Hepatocyte (in vitro differentiated cells): ENCODE data around the gene LYRM4. TPM values are rescaled to one million over a fixed set of nuclear protein-coding genes. Genes with fewer than 3 reads are reported as not detected.

Source experiments
- DNase-seq: peaks from one replicate; pipeline ENCODE4 v3.0.0-alpha.2; 2016; ENCODE audit warnings: low spot score
- H2AFZ ChIP-seq: fragments of 200-600 bp; sonication (generic); 2 replicates; pipeline ENCODE4 v1.6.0; 2016; ENCODE audit warnings: antibody characterized with exemption, mild to moderate bottlenecking
- H3K27ac ChIP-seq: fragments of 200-600 bp; sonication (generic); 2 replicates; pipeline ENCODE4 v1.5.1; 2016; ENCODE audit warnings: mild to moderate bottlenecking
- H3K27me3 ChIP-seq: fragments of 200-600 bp; sonication (generic); 2 replicates; pipeline ENCODE4 v1.6.1; 2016
- H3K36me3 ChIP-seq: fragments of 200-600 bp; sonication (generic); replicated peaks from 2 replicates; pipeline ENCODE4 v1.5.1; 2016; ENCODE audit warnings: low read depth; ENCODE audit not compliant: insufficient read depth
- H3K4me1 ChIP-seq: fragments of 200-600 bp; sonication (generic); 2 replicates; pipeline ENCODE4 v1.5.1; 2016; ENCODE audit warnings: mild to moderate bottlenecking, moderate library complexity; ENCODE audit not compliant: insufficient read depth
- H3K4me2 ChIP-seq: fragments of 200-600 bp; sonication (generic); 2 replicates; pipeline ENCODE4 v1.6.0; 2016
- H3K4me3 ChIP-seq: fragments of 200-600 bp; sonication (generic); 2 replicates; pipeline ENCODE4 v1.5.1; 2016; ENCODE audit warnings: mild to moderate bottlenecking
- H3K79me2 ChIP-seq: fragments of 200-600 bp; sonication (generic); 2 replicates; pipeline ENCODE4 v1.6.0; 2017; ENCODE audit warnings: mild to moderate bottlenecking
- H3K9me2 ChIP-seq: fragments of 200-600 bp; sonication (generic); replicated peaks from 2 replicates; pipeline ENCODE4 v1.6.0; 2017; ENCODE audit warnings: mild to moderate bottlenecking; ENCODE audit not compliant: insufficient read depth
- H3K9me3 ChIP-seq: fragments of 200-600 bp; sonication (generic); 2 replicates; pipeline ENCODE4 v1.5.1; 2016; ENCODE audit warnings: low read depth, mild to moderate bottlenecking
- H4K20me1 ChIP-seq: fragments of 200-600 bp; sonication (generic); 2 replicates; pipeline ENCODE4 v1.6.0; 2016; ENCODE audit warnings: mild to moderate bottlenecking; ENCODE audit not compliant: insufficient read depth, poor library complexity, severe bottlenecking
- EZH2 ChIP-seq: fragments of 200-600 bp; sonication (generic); IDR thresholded peaks from 2 replicates; pipeline ENCODE4 v1.6.1; 2016; ENCODE audit warnings: antibody characterized with exemption, mild to moderate bottlenecking, borderline replicate concordance
- EZH2phosphoT487 ChIP-seq: fragments of 200-600 bp; sonication (generic); IDR thresholded peaks from one replicate; pipeline ENCODE4 v1.6.1; 2018; ENCODE audit warnings: antibody characterized with exemption, mild to moderate bottlenecking, low read depth, moderate library complexity; ENCODE audit not compliant: unreplicated experiment, severe bottlenecking
- WGBS: methylation state at CpG from one replicate; pipeline ENCODE4 v1.1.6; 2016; ENCODE audit warnings: low lambda C conversion rate; ENCODE audit errors: missing lambda C conversion rate; 5-methylcytosine and 5-hydroxymethylcytosine counted together
- polyA plus RNA-seq: library from polyadenylated mRNA; unstranded; fragments of >200 nt; fragmentation: Nextera tagmentation; extraction: Ambion mirVana; gene quantifications from 2 replicates; pipeline ENCODE4 v1.2.1, GENCODE V29; 2016
- total RNA-seq: library from RNA; depleted of rRNA; stranded (reverse); fragments of >200 nt; gene quantifications from 2 replicates; pipeline ENCODE4 v1.2.3, GENCODE V29; 2014
- TF ChIP-seq, protein P1 (sequence below): fragments of 200-600 bp; sonication (generic); IDR thresholded peaks from 2 replicates; pipeline ENCODE4 v1.5.1; 2016; ENCODE audit warnings: antibody characterized with exemption, mild to moderate bottlenecking; ENCODE audit not compliant: poor library complexity

Gene LYRM4
- total and polyA plus RNA-seq, 2 experiments from 2014 or later = 20.5 to 22.9 TPM

DNA sequence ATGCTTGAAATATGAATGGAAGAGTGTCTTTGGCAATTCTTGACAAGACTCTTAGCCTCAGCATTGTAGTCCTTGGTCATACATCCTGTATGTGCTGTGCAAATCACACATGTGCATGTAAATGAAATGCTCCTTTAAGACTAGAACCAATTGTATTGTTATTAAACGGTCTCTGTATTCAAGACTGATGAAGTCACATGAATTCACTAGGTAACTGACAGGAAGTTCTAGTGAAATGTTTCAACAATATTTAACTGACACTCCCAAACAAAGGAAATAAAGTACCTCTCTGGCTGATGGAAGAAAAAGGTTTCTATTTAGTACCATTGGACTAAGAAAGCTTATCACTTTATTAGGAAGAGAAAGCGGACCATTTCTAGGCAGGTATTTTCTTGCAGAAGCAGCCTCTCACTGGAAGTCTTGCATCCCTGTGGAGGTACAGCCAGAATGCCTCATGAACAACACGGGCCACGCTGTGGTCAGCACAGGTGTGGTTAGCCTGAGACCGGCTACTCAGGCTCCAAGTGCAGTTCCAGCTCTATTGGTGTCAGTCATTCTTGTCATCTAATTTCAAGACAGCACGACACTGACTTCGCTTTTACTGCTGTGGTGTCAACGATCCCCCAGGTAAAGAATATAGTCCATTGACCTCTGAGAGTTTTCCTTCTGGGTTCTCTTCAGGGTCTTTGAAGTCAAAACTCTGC is 158.3 kb downstream of the LYRM4 start:
- H3K36me3 ChIP-seq = no peaks in the 10 kb centered on the region
- TF ChIP-seq EZH2 (no peak), EZH2phosphoT487 (no peak)
- TF ChIP-seq, protein P1, sequence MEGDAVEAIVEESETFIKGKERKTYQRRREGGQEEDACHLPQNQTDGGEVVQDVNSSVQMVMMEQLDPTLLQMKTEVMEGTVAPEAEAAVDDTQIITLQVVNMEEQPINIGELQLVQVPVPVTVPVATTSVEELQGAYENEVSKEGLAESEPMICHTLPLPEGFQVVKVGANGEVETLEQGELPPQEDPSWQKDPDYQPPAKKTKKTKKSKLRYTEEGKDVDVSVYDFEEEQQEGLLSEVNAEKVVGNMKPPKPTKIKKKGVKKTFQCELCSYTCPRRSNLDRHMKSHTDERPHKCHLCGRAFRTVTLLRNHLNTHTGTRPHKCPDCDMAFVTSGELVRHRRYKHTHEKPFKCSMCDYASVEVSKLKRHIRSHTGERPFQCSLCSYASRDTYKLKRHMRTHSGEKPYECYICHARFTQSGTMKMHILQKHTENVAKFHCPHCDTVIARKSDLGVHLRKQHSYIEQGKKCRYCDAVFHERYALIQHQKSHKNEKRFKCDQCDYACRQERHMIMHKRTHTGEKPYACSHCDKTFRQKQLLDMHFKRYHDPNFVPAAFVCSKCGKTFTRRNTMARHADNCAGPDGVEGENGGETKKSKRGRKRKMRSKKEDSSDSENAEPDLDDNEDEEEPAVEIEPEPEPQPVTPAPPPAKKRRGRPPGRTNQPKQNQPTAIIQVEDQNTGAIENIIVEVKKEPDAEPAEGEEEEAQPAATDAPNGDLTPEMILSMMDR = no peak
- no peaks in the 10 kb centered on the region for H3K9me2 ChIP-seq
- no peaks in the 10 kb centered on the region for H4K20me1 ChIP-seq
- no peak overlapping the region for H3K4me2 ChIP-seq
- H3K4me3 ChIP-seq = no peak overlapping the region
- H3K27me3 ChIP-seq = no peaks in the 10 kb centered on the region
- no peaks in the 10 kb centered on the region for H3K79me2 ChIP-seq
- 94% methylated on average over 8 of the region's 8 CpGs for WGBS
- no peaks in the 10 kb centered on the region for H3K4me1 ChIP-seq
- H2AFZ ChIP-seq = no peak overlapping the region
- no peak overlapping the region for H3K27ac ChIP-seq
- DNase-seq = no peak
- H3K9me3 ChIP-seq = no peaks in the 10 kb centered on the region

DNA sequence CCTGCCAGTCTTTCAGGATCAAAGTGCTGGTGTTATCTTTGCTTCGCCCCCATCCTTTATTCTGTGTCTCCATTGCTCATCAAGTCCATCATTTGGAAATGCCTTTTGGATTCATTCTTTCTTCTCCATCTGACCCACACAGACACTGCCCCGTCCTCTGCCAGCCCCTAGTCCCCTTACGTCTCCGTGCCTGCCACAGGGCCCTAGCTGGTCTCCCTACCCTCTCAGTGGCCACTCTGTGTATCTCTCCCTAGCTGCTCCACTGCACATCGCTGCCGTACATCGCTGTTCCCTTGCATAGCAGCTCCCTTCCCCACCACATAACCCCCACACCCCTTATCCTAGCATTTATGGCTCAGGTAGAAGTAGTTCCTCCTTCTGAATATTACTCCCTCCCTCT is 159.9 kb downstream of the LYRM4 start:
- Histone ChIP-seq H3K4me1 (no peaks in the 10 kb centered on the region), H4K20me1 (no peaks in the 10 kb centered on the region), H3K9me2 (no peaks in the 10 kb centered on the region), H2AFZ (no peak overlapping the region), H3K9me3 (no peaks in the 10 kb centered on the region), H3K27me3 (no peaks in the 10 kb centered on the region), H3K79me2 (no peaks in the 10 kb centered on the region), H3K4me3 (no peak overlapping the region), H3K36me3 (no peaks in the 10 kb centered on the region), H3K27ac (no peak overlapping the region), H3K4me2 (no peak overlapping the region)
- no peak for TF ChIP-seq EZH2phosphoT487
- TF ChIP-seq, protein P1 = no peak
- no peak for TF ChIP-seq EZH2
- WGBS = 95% methylated on average over 7 of the region's 7 CpGs
- DNase-seq = no peak

DNA sequence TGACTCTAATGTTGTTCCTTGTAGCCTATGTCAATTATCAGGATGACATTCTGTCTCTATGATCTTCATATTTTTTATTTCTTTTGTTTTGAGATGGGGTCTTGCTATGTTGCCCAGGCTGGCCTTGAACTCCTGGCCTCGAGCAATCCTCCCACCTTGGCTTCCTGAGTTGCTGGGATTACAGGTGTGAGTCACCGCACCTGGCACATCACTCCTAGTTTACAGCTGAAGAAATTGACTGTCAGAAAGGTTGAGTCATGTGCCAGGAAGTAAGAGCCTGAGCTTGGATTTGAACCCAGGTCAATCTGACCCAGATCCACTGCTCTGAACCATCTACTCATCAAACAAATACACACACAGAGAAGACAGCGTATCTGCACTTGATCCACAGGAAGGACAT is 161.2 kb downstream of the LYRM4 start:
- WGBS = 97% methylated on average over 3 of the region's 3 CpGs
- Histone ChIP-seq H3K4me1 (no peaks in the 10 kb centered on the region), H4K20me1 (no peaks in the 10 kb centered on the region), H3K79me2 (no peaks in the 10 kb centered on the region), H3K4me2 (no peak overlapping the region), H3K9me2 (no peaks in the 10 kb centered on the region), H3K36me3 (no peaks in the 10 kb centered on the region), H3K4me3 (no peak overlapping the region), H2AFZ (no peak overlapping the region), H3K27ac (no peak overlapping the region), H3K9me3 (no peaks in the 10 kb centered on the region), H3K27me3 (no peaks in the 10 kb centered on the region)
- no peak for DNase-seq
- TF ChIP-seq EZH2 (no peak), EZH2phosphoT487 (no peak)
- TF ChIP-seq, protein P1 = no peak
